Lower lobe of right lung (tissue), 2 donors: ENCODE data around the gene PPP2R2C. TPM values are rescaled to one million over a fixed set of nuclear protein-coding genes. Genes with fewer than 3 reads are reported as not detected.

Experiments used
- ATAC-seq, 2 donors: fragments of 200-7000 bp; cut with Tn5 transposase; one replicate each; pipeline ENCODE4 v1.9.1; 2020 to 2022; ENCODE audit warnings: mild to moderate bottlenecking in 2 of 2, moderate library complexity in 2 of 2
- DNase-seq: peaks from one replicate; pipeline ENCODE4 v3.0.0-alpha.2; 2020
- H3K27ac ChIP-seq: fragments of 200-600 bp; one replicate; pipeline ENCODE4 v1.8.0; 2022
- H3K27me3 ChIP-seq: fragments of 200-600 bp; one replicate; pipeline ENCODE4 v1.8.0; 2022; ENCODE audit warnings: low read depth
- H3K36me3 ChIP-seq: fragments of 200-600 bp; one replicate; pipeline ENCODE4 v1.8.0; 2022; ENCODE audit warnings: mild to moderate bottlenecking
- H3K4me1 ChIP-seq: fragments of 200-600 bp; one replicate; pipeline ENCODE4 v1.8.0; 2022
- H3K4me3 ChIP-seq: fragments of 200-600 bp; one replicate; pipeline ENCODE4 v1.8.0; 2022; ENCODE audit warnings: mild to moderate bottlenecking
- H3K9me3 ChIP-seq: fragments of 200-600 bp; one replicate; pipeline ENCODE4 v1.8.0; 2022
- CTCF ChIP-seq: fragments of 200-600 bp; IDR thresholded peaks from one replicate; pipeline ENCODE4 v1.8.0; 2022; ENCODE audit warnings: antibody characterized with exemption, mild to moderate bottlenecking
- intact Hi-C: fragments of 100-400 bp; cut with DNase I; formaldehyde crosslinking; loops from one replicate; pipeline ENCODE4 v1.11.0; 2022
- total RNA-seq: library from RNA; stranded (reverse); fragmentation: NEBNext Ultra II Directional; extraction: Animal tissue kit (Norgen Biotek cat#: 25700); gene quantifications from one replicate; pipeline ENCODE4 v1.2.1, GENCODE V29; 2021
- donor health status: DM: no; HTN: yes; CAD: no; lungs with severe emphysema.

The PPP2R2C gene
- total RNA-seq, 1 donor from 2014 or later, result not detected

GRCh38 chr4:6499238-6499600 is 26.8 kb upstream of the PPP2R2C start:
- DNase-seq, result no peak
- Histone ChIP-seq H3K27me3 (peaks cover 4% of the 10 kb centered on the region), H3K36me3 (no peaks in the 10 kb centered on the region), H3K4me3 (no peak overlapping the region), H3K4me1 (no peaks in the 10 kb centered on the region), H3K27ac (no peak overlapping the region), H3K9me3 (peaks cover 6% of the 10 kb centered on the region)
- no peak for ATAC-seq
- no peak for TF ChIP-seq CTCF
- intact Hi-C loops, result no loop called here

GRCh38 chr4:6498511-6499237 is 26.3 kb upstream of the PPP2R2C start:
- intact Hi-C loops, result no loop called here

GRCh38 chr4:6497796-6498195 is 25.4 kb upstream of the PPP2R2C start:
- DNase-seq, result no peak
- H3K9me3 ChIP-seq, result no peaks in the 10 kb centered on the region

More at GRCh38 chr4:6498511-6499237, 26.3 kb upstream of the PPP2R2C start:
- ATAC-seq (no peak), DNase-seq (no peak)
- no peaks in the 10 kb centered on the region for H3K36me3 ChIP-seq
- peaks cover 4% of the 10 kb centered on the region for H3K27me3 ChIP-seq
- no peak overlapping the region for H3K27ac ChIP-seq
- no peak overlapping the region for H3K4me3 ChIP-seq
- H3K9me3 ChIP-seq, result peaks cover under 1% of the 10 kb centered on the region
- H3K4me1 ChIP-seq, result no peaks in the 10 kb centered on the region
- TF ChIP-seq CTCF, result no peak

GRCh38 chr4:6495736-6496135 is 23.3 kb upstream of the PPP2R2C start:
- no peaks in the 10 kb centered on the region for H3K4me1 ChIP-seq
- H3K4me3 ChIP-seq, result no peak overlapping the region
- no peaks in the 10 kb centered on the region for H3K36me3 ChIP-seq
- no peaks in the 10 kb centered on the region for H3K9me3 ChIP-seq
- no peak for TF ChIP-seq CTCF
- peaks cover 4% of the 10 kb centered on the region for H3K27me3 ChIP-seq
- H3K27ac ChIP-seq, result no peak overlapping the region
- DNase-seq (no peak), ATAC-seq (no peak)
- intact Hi-C loops, result no loop called here

More at GRCh38 chr4:6497796-6498195, 25.4 kb upstream of the PPP2R2C start:
- ATAC-seq, result no peak
- H3K27me3 ChIP-seq, result peaks cover 5% of the 10 kb centered on the region
- no peak overlapping the region for H3K4me3 ChIP-seq
- no peak overlapping the region for H3K27ac ChIP-seq
- intact Hi-C loops, result no loop called here
- no peaks in the 10 kb centered on the region for H3K4me1 ChIP-seq
- H3K36me3 ChIP-seq, result no peaks in the 10 kb centered on the region
- TF ChIP-seq CTCF, result no peak

GRCh38 chr4:6495296-6495590 is 22.8 kb upstream of the PPP2R2C start:
- peaks cover 4% of the 10 kb centered on the region for H3K27me3 ChIP-seq
- no peak for TF ChIP-seq CTCF
- no peak overlapping the region for H3K27ac ChIP-seq
- intact Hi-C loops, result no loop called here
- no peak for ATAC-seq
- H3K9me3 ChIP-seq, result no peaks in the 10 kb centered on the region
- DNase-seq, result no peak
- no peaks in the 10 kb centered on the region for H3K4me1 ChIP-seq
- H3K36me3 ChIP-seq, result no peaks in the 10 kb centered on the region
- no peak overlapping the region for H3K4me3 ChIP-seq
